ENCODE data around the gene MRPL21.
"Not testable (repeated sequence)": the region's sequence is repeated elsewhere in the genome, so short reads cannot be mapped to it uniquely, and the experiment has no call there.

The MRPL21 gene

DNA sequence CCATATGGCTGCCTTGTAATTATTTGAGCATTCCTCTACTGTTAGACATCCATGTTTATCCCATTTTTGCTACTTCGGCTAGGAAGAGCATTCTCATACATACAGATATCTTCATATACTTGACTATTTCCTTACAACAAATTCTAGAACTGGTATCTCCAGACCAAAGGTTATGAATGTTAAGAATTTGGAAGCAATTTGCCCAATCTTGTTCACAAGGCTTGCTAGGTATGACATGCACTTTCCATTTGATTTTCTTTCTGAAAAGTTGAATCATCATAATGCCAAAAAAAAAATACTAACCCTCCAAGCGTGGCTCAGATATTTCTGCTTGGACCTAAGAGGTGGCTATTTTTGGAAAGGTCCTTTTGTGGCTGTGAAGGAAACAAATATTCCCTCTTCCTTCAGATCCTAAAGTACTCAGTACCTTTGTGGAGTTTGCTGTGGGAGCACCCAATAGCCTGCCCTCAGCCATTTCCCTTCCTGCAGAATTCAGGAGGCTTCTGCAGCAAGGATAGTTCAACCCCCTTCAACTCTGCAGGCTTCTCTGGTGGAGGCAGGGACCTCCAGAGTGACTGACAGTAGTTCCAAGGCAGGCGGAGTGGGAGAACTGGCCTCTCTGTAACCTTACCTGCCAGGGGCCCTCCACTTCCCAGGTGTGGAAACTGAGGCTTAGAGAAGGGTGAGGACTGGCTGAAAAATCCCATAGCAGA, 39.9 kb downstream of the MRPL21 start:
- TF ChIP-seq, protein P1, sequence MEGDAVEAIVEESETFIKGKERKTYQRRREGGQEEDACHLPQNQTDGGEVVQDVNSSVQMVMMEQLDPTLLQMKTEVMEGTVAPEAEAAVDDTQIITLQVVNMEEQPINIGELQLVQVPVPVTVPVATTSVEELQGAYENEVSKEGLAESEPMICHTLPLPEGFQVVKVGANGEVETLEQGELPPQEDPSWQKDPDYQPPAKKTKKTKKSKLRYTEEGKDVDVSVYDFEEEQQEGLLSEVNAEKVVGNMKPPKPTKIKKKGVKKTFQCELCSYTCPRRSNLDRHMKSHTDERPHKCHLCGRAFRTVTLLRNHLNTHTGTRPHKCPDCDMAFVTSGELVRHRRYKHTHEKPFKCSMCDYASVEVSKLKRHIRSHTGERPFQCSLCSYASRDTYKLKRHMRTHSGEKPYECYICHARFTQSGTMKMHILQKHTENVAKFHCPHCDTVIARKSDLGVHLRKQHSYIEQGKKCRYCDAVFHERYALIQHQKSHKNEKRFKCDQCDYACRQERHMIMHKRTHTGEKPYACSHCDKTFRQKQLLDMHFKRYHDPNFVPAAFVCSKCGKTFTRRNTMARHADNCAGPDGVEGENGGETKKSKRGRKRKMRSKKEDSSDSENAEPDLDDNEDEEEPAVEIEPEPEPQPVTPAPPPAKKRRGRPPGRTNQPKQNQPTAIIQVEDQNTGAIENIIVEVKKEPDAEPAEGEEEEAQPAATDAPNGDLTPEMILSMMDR (IDR thresholded peaks at IDR 0.05; ENCODE audit: low read depth, low read length): no peak

DNA sequence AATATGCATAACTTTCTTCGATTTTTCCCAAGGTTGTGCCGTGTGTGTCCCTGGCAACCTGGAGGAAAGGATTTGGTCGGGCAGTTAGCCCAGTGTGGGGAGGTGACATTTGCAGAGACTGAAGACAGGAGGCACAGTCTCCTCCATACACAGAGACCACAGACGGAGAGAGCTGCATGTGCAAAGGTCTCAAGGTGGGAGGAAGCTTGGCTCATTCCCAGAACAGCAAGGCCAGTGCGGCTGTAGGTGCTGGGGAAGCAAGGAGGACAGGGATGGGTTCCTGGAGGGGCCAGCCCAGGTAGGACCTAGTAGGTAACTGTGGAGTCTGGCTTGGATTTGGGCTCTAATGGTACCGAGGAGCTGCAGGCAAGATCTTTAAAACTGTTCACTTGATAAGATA, 41.2 kb downstream of the MRPL21 start:
- TF ChIP-seq, protein P1 (IDR thresholded peaks at IDR 0.05; ENCODE audit: low read depth, low read length): no peak

More for the DNA sequence above, 39.9 kb downstream of the MRPL21 start:
- Histone ChIP-seq H3K36me3 (no peaks in the 10 kb centered on the region), H3K9me3 (peaks cover 2% of the 10 kb centered on the region; the same call in 1 of the 2 replicates), H3K4me1 (no peaks in the 10 kb centered on the region), H3K4me3 (ENCODE audit: low read depth, low read length) (no peak overlapping the region), H3K27me3 (no peaks in the 10 kb centered on the region)
- DNase-seq: no peak

DNA sequence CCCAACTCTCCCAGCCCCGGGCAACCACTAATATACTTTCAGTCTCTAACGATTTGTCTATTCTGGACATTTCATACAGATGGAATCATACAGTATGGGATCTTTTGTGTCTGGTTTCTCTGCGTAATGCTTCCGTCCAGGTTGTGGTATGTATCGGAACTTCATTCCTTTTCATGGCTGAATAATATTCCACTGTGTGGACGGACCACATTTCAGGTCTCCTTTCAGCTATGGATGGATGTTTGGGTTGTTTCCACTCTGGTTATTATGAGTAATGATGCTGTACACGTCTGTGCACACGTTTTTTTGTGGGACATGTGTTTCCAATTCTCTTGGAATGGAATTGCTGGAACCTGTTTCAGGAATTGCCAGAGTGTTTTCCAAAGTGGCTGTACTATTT, 44.5 kb downstream of the MRPL21 start:
- no peaks in the 10 kb centered on the region for H3K36me3 ChIP-seq
- H3K9me3 ChIP-seq: peaks cover 2% of the 10 kb centered on the region; the same call in 1 of the 2 replicates
- no peak for DNase-seq
- no peak overlapping the region for H3K4me3 ChIP-seq (ENCODE audit: low read depth, low read length)
- TF ChIP-seq, protein P1 (IDR thresholded peaks at IDR 0.05; ENCODE audit: low read depth, low read length): no peak
- peaks cover 14% of the 10 kb centered on the region for H3K27me3 ChIP-seq
- no peaks in the 10 kb centered on the region for H3K4me1 ChIP-seq

More for the DNA sequence above, 41.2 kb downstream of the MRPL21 start:
- Histone ChIP-seq H3K36me3 (no peaks in the 10 kb centered on the region), H3K27me3 (no peaks in the 10 kb centered on the region), H3K4me3 (ENCODE audit: low read depth, low read length) (no peak overlapping the region), H3K9me3 (peaks cover 2% of the 10 kb centered on the region; the same call in 1 of the 2 replicates), H3K4me1 (no peaks in the 10 kb centered on the region)
- no peak for DNase-seq

DNA sequence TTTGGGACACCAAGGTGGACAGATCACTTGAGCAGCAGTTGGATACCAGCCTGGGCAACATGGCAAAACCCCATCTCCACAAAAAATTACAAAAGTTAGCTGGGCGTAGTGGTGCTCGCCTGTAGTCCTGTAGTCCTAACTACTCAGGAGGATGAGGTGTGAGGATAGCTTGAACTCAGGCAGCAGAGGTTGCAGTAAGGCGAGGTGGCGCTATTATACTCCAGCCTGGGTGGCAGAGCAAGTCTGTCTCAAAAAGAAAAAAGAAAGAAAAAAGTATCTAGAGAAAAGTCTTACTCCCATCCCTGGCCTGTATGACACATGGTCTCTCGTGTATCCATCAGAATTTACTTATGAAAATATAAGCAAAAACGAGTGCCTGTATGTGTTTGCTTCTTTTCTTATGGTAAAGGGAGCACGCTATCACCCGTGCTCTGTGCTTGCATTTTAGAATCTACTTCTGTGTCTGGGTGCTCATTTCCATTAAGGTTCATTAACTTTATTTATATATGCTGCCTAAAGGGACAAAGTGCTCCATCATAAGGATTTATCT, 46.5 kb downstream of the MRPL21 start:
- TF ChIP-seq, protein P1 (IDR thresholded peaks at IDR 0.05; ENCODE audit: low read depth, low read length): no peak
- no peak overlapping the region for H3K4me3 ChIP-seq (ENCODE audit: low read depth, low read length)
- H3K27me3 ChIP-seq: peaks cover 17% of the 10 kb centered on the region
- H3K36me3 ChIP-seq: no peaks in the 10 kb centered on the region
- H3K9me3 ChIP-seq: no peaks in the 10 kb centered on the region
- H3K4me1 ChIP-seq: no peaks in the 10 kb centered on the region
- DNase-seq: no peak

DNA sequence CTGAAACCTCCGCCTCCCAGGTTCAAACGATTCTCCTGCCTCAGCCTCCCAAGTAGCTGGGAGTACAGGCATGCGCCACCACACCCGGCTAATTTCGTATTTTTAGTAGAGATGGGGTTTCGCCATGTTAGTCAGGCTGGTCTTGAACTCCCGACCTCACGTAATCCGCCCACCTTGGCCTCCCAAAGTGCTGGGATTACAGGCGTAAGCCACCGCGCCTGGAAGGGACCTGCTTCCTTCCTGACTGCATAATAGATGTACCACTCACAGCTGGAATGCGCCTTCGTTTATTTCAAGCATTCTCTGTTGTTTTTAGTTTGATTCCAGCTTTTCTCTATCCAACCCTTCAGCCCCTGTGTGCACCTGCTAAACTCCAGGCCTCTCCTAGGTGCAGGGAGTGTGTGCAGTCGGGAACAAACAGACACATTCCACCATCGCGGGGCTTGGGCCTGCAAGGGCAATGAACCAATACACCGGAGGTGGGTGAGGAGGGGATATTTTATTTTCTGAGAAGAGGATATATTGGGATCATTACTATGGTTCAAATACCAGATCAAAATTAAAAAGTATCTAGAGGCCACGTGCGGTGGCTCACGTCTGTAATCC, 47.1 kb downstream of the MRPL21 start:
- H3K27me3 ChIP-seq: peaks cover 17% of the 10 kb centered on the region
- DNase-seq; H3K36me3 ChIP-seq; H3K4me3 ChIP-seq (ENCODE audit: low read depth, low read length); H3K4me1 ChIP-seq; H3K9me3 ChIP-seq: not testable (repeated sequence)

DNA sequence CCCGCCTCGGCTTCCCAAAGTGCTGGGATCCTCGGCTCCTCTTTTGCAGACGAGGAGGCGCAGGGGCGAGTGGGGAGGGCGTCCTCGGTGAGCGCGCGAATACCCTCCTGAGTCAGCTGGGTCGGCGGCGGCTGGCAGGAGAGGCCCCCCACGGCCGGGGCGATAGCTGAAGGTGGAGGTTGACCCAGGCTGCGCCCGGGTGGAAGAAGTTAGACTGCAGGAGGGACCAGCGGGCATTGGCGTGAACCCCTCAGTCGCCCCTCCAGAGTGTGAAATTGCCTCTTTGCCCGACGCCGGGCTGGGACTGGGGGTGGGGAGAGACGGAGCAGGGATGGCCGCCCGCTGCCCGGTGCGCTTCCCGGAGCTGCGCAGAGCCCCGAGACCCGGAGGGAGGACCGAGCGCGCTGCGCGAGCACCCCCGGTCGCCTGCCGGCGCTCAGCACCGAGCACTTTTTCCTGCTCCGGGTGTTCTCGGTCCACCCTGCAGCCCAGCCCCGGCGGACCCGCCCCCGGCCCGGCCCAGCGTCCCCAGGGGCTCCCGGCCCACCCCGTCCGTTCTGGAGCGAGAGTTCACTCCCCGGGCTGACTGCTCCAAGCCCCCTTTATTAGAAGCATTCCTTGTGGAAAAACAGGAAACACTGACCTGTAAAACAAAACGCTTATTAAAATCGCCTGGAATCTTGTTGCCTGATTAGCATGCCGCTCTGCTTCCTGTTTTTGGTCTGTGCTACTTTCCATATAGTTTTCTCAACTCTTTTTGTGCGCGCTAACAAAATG, 48.2 kb downstream of the MRPL21 start:
- Histone ChIP-seq H3K4me3 (ENCODE audit: low read depth, low read length) (peak overlapping the region; percentile 54), H3K9me3 (no peaks in the 10 kb centered on the region), H3K36me3 (no peaks in the 10 kb centered on the region), H3K27me3 (peaks cover 17% of the 10 kb centered on the region), H3K4me1 (no peaks in the 10 kb centered on the region)
- DNase-seq: peak; percentile 33
- TF ChIP-seq, protein P1 (IDR thresholded peaks at IDR 0.05; ENCODE audit: low read depth, low read length): no peak
